ENCODE data around the gene CACNA2D1.
"Not testable (repeated sequence)": the region's sequence is repeated elsewhere in the genome, so short reads cannot be mapped to it uniquely, and the experiment has no call there.

The CACNA2D1 gene

DNA sequence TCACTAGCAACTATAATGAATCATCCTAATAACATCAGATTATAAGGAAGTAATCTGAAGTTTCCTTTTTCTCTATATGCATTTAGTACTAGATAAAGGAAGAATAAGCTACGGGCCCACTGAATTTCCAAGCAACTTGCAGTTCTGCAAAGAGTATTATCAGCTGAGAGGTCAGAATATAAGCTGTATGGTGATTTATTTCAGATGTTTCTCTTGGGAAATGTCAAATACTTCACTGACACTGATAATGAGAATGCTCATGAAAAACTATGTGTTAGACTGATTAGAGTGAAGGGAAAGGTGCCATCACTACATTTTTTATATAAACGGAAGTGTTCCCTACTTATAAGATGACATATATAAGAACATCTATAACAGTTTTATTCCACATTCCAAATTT is 422.5 kb downstream of the CACNA2D1 start:
- TF ChIP-seq, protein P1, sequence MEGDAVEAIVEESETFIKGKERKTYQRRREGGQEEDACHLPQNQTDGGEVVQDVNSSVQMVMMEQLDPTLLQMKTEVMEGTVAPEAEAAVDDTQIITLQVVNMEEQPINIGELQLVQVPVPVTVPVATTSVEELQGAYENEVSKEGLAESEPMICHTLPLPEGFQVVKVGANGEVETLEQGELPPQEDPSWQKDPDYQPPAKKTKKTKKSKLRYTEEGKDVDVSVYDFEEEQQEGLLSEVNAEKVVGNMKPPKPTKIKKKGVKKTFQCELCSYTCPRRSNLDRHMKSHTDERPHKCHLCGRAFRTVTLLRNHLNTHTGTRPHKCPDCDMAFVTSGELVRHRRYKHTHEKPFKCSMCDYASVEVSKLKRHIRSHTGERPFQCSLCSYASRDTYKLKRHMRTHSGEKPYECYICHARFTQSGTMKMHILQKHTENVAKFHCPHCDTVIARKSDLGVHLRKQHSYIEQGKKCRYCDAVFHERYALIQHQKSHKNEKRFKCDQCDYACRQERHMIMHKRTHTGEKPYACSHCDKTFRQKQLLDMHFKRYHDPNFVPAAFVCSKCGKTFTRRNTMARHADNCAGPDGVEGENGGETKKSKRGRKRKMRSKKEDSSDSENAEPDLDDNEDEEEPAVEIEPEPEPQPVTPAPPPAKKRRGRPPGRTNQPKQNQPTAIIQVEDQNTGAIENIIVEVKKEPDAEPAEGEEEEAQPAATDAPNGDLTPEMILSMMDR (conservative IDR thresholded peaks at IDR 0.05; ENCODE audit: low read depth): no peak
- no peak for DNase-seq (ENCODE audit: low spot score)
- ChIA-PET CTCF (no interaction called here), POLR2A (ENCODE audit: low non-redundant PET) (no interaction called here)
- H3K27ac ChIP-seq: no peak overlapping the region

DNA sequence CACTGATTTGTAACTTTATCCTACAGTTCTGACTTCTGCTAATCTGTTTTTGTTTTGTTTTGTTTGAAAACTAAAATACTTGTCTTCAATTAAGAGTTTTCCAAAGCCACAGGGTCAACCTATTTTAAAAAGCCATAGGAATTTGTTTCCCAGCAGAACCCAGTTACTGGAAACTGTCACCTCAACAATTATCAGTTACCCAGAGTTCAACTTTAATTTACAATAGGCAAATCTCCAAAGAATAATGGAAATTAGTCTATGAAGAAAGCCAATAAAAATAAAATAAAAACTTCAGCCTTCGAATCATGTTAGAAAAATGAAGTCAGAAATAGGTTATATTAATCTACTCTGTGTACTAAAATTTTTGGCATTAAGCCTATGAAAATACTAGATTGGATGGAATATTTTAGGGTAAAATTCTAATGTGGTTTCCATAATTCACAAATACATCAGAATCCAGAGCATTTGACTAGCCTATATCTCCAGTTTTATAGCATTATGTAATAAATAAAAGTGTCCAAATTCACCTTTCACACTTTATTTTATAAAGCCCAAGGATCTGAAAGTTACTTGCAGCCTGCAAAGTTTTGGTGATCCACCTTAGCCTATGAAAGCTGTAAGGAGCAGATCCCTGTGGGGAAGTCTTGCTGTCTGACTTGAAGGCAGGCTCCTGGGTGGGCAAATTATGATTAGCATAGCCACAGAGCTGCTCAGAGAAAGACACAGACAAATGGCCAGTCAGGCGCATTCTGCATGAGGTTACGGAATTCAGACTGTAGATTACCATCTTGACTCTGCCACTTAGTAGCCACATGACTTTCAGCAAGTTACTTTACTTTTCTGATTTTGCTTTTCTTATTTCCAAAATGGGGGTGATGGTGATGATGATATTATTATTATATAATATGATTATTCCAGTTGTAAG is 423.8 kb downstream of the CACNA2D1 start:
- no peak overlapping the region for H3K27ac ChIP-seq
- ChIA-PET POLR2A (ENCODE audit: low non-redundant PET) (no interaction called here), CTCF (interaction anchor here (0.6 kb wide), 1 partner anchor 538 kb away, joined by 4 read pairs; no protein-coding TSS in a partner anchor)
- TF ChIP-seq, protein P1 (conservative IDR thresholded peaks at IDR 0.05; ENCODE audit: low read depth): no peak
- no peak for DNase-seq (ENCODE audit: low spot score)

DNA sequence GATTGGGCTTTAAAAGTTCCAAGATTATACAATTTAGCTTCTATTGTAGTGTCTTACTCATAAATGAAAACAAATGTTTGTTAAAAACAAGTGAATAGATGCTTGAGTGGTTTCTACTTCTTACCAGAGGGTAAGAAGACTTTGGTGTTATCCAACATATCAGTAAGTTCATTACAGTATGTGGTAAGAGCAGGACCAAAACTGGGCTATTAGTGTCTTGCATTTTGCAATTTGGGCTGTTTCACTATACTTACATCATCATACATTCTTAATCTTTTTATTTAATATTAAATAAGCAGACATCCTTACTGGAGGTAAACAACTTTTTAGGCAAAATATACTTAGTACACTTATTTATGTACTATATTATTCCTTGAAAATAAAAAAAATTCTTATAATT is 425.4 kb downstream of the CACNA2D1 start:
- ChIA-PET POLR2A (ENCODE audit: low non-redundant PET) (no interaction called here), CTCF (no interaction called here)
- TF ChIP-seq, protein P1 (conservative IDR thresholded peaks at IDR 0.05; ENCODE audit: low read depth): no peak
- no peak overlapping the region for H3K27ac ChIP-seq
- no peak for DNase-seq (ENCODE audit: low spot score)

DNA sequence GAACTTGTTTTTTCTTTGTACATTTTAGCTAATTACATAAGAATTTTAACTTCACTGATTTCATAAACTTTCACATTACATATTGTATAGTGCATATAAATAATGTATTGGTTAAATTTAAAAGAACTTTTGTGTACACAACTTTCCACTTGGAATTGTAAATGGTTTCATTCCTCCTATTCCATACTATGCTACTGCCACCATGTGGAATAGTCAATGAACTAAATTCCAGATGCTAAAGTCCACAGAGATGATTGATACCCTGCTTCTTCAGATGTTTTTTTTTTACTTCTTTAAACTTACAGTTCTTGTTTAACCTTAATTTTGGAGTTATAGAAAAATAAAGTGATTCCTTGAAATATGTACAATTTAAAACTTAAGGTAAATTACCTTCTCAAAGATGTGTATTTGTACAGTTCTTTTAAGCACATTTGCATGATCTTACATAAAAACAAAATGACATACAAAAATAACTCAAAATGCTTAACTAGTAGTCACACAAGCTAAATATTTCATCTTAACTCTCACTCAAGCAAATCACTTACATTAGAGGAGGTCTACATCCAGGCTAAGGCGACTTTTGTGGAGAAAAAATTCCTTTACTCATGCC is 426.1 kb downstream of the CACNA2D1 start:
- POLR2A ChIA-PET (ENCODE audit: low non-redundant PET): no interaction called here
- TF ChIP-seq, protein P1 (conservative IDR thresholded peaks at IDR 0.05; ENCODE audit: low read depth): peak; percentile 62
- CTCF ChIA-PET: no interaction called here
- H3K27ac ChIP-seq: no peak overlapping the region
- peak; percentile 40 for DNase-seq (ENCODE audit: low spot score)

DNA sequence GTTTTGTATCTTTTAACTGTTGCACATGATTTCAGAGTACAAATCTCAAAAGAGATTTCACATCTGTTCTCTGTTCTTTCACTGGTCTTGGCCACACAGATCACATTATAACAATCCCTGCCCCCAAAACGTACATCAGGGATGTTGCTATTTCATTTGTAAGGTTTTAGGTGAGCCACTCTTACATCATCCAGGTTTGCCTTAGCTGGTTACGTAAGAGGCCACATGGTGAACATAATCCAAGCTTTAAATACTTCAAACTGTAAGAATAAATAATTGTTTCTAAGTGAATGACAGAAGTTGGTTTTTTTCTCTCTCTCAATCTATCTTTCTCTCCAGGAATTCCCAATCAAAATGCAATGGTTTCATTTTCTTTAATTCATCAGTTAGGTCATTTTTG is 427.8 kb downstream of the CACNA2D1 start:
- POLR2A ChIA-PET (ENCODE audit: low non-redundant PET): no interaction called here
- peak; percentile 7 for DNase-seq (ENCODE audit: low spot score)
- CTCF ChIA-PET: interaction anchor here (0.6 to 0.7 kb wide), 2 partner anchors 47 to 716 kb away, joined by 5 read pairs; no protein-coding TSS in a partner anchor

DNA sequence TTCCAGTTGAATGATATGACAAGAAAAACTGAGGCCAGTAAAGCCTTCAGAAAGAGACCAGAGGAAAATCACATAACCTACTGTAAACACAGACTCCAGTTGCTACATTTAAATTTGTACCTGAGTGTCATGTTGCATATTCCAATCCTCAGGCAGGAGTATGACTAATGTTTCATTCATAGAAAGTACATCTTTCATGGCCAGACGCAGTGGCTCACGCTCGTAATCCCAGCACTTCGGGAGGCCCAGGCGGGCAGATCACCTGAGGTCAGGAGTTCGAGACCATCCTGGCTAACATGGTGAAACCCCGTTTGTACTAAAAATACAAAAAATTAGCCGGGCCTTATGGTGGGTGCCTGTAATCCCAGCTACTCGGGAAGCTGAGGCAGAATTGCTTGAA is 429.0 kb downstream of the CACNA2D1 start:
- CTCF ChIA-PET: interaction anchor here (0.6 kb wide), 1 partner anchor 230 kb away, joined by 3 read pairs; no protein-coding TSS in a partner anchor
- H3K27ac ChIP-seq; POLR2A ChIA-PET (ENCODE audit: low non-redundant PET): not testable (repeated sequence)
- peak; percentile 34 for DNase-seq (ENCODE audit: low spot score)

More for the DNA sequence above, 427.8 kb downstream of the CACNA2D1 start:
- no peak overlapping the region for H3K27ac ChIP-seq
- TF ChIP-seq, protein P1 (conservative IDR thresholded peaks at IDR 0.05; ENCODE audit: low read depth): no peak

DNA sequence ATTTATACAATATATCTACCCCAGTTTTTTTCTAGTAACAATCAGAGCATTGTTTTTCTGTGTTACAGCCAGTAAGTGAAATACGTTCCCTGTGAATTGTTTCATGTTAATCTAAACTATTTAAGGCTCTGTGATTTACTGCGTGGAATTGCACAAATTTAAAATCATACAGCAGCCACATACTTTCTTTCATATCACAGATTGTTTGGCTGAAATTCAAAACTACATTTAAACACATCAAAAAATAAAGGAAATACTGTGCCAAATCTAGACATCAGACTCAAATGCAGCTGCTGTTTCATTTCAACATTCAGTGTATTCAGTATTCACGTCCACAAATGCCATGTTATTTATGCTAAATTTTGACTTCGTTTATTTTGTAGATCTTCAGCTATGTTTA is 431.1 kb downstream of the CACNA2D1 start:
- no peak for DNase-seq (ENCODE audit: low spot score)
- CTCF ChIA-PET: no interaction called here
- TF ChIP-seq, protein P1 (conservative IDR thresholded peaks at IDR 0.05; ENCODE audit: low read depth): no peak

More for the DNA sequence above, 431.1 kb downstream of the CACNA2D1 start:
- POLR2A ChIA-PET (ENCODE audit: low non-redundant PET): no interaction called here
- H3K27ac ChIP-seq: no peak overlapping the region
